ENCODE data around the gene VPS35. TPM values are rescaled to one million over a fixed set of nuclear protein-coding genes. Genes with fewer than 3 reads are reported as not detected.

Gene VPS35
- total and polyA plus RNA-seq, 2 of the 13 experiments (the other 11 are each of a cell fraction or from before 2014, with no cell fraction given), result 30.7 to 136 TPM

DNA sequence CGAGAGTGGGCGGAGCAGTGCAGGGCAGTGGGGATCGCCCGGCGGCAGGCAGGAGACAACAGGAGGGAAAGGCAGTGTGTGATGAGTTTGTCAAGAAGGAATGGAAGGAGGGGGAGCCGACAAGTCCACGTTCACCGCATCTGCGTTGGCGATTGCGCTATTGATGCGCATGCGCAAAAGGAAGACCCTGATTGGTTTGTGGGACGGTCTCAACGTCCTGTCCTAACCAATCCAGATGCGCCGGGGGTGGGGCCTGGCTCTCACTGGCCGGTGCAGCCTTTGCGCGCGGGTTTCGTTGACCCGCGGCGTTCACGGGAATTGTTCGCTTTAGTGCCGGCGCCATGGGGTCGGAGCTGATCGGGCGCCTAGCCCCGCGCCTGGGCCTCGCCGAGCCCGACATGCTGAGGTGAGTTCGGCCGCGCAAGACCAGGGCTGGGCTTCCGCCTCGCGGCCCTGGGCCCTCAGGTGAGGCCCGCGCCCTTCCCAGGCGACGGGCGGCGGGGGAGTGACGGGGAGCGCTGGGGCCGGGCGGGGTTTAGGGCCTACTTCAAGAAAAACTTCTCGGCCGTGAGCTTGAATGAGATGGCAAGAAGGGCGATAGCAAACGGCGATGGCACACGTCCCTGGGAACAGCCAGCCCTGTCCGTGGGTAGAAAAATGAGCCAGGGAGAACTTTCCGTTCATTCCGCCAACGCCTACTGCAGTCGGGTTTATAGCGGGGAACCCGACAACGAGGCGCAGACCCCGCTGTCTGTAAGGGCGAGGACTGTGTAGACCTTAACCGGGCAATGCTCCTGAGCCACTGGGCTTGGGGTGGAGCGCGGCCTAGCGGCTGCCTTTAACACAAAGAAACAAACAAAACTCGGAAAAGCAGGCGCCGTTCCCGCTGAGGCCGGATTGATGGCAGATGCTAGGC, 645 bp upstream of the VPS35 start, which contains the start of gene ORC6 (continued):
- TF ChIP-seq FOXK1 (CRISPR knock-in tag; IDR thresholded peaks at IDR 0.05; ENCODE audit: borderline replicate concordance, low read depth) (peak; percentile 14; the same call in 1 of the 2 replicates), SIX1 (CRISPR knock-in tag; IDR thresholded peaks at IDR 0.05; ENCODE audit: borderline replicate concordance) (no peak), HOXD1 (CRISPR knock-in tag; IDR thresholded peaks at IDR 0.05) (peak; percentile 31; the same call in 1 of the 2 replicates), JUN (CRISPR knock-in tag; IDR thresholded peaks at IDR 0.05) (no peak), RBM22 (optimal IDR thresholded peaks at IDR 0.05; ENCODE audit: low read length) (no peak), ZNF496 (CRISPR knock-in tag; IDR thresholded peaks at IDR 0.05; ENCODE audit: insufficient replicate concordance) (no peak), JUND (CRISPR knock-in tag; IDR thresholded peaks at IDR 0.05) (no peak), CBFB (CRISPR knock-in tag; IDR thresholded peaks at IDR 0.05) (0 out of 2 replicates have a peak, but pooled peaks have one; percentile 55), PAX8 (CRISPR knock-in tag; IDR thresholded peaks at IDR 0.05; ENCODE audit: borderline replicate concordance) (no peak; the same call in 1 of the 2 replicates), ZNF431 (CRISPR knock-in tag; IDR thresholded peaks at IDR 0.05; ENCODE audit: borderline replicate concordance, low read depth) (0 out of 2 replicates have a peak, but pooled peaks have one; percentile 43), SMARCE1 (IDR thresholded peaks at IDR 0.05; ENCODE audit: borderline replicate concordance) (no peak), TAF1 (CRISPR knock-in tag; IDR thresholded peaks at IDR 0.05) (peak; percentile 74; the same call in 1 of the 2 replicates), MIXL1 (CRISPR knock-in tag; IDR thresholded peaks at IDR 0.05) (peak; percentile 26; the same call in 1 of the 2 replicates), ZNF230 (CRISPR knock-in tag; IDR thresholded peaks at IDR 0.05) (no peak; the same call in 1 of the 2 replicates), ZNF850 (CRISPR knock-in tag; conservative IDR thresholded peaks at IDR 0.05) (no peak; the same call in 1 of the 2 replicates), DNMT1 (CRISPR knock-in tag; IDR thresholded peaks at IDR 0.05) (no peak), ZSCAN30 (CRISPR knock-in tag; IDR thresholded peaks at IDR 0.05) (no peak)
- TF ChIP-seq, protein P1, sequence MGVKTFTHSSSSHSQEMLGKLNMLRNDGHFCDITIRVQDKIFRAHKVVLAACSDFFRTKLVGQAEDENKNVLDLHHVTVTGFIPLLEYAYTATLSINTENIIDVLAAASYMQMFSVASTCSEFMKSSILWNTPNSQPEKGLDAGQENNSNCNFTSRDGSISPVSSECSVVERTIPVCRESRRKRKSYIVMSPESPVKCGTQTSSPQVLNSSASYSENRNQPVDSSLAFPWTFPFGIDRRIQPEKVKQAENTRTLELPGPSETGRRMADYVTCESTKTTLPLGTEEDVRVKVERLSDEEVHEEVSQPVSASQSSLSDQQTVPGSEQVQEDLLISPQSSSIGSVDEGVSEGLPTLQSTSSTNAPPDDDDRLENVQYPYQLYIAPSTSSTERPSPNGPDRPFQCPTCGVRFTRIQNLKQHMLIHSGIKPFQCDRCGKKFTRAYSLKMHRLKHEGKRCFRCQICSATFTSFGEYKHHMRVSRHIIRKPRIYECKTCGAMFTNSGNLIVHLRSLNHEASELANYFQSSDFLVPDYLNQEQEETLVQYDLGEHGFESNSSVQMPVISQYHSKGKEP (CRISPR knock-in tag; IDR thresholded peaks at IDR 0.05), result no peak; the same call in 1 of the 2 replicates
- TF ChIP-seq, protein P2, sequence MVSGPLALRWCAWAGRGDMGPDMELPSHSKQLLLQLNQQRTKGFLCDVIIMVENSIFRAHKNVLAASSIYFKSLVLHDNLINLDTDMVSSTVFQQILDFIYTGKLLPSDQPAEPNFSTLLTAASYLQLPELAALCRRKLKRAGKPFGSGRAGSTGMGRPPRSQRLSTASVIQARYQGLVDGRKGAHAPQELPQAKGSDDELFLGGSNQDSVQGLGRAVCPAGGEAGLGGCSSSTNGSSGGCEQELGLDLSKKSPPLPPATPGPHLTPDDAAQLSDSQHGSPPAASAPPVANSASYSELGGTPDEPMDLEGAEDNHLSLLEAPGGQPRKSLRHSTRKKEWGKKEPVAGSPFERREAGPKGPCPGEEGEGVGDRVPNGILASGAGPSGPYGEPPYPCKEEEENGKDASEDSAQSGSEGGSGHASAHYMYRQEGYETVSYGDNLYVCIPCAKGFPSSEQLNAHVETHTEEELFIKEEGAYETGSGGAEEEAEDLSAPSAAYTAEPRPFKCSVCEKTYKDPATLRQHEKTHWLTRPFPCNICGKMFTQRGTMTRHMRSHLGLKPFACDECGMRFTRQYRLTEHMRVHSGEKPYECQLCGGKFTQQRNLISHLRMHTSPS (CRISPR knock-in tag; IDR thresholded peaks at IDR 0.05; ENCODE audit: low read depth), result peak; percentile 33; the same call in 1 of the 2 replicates
- TF ChIP-seq, protein P3, sequence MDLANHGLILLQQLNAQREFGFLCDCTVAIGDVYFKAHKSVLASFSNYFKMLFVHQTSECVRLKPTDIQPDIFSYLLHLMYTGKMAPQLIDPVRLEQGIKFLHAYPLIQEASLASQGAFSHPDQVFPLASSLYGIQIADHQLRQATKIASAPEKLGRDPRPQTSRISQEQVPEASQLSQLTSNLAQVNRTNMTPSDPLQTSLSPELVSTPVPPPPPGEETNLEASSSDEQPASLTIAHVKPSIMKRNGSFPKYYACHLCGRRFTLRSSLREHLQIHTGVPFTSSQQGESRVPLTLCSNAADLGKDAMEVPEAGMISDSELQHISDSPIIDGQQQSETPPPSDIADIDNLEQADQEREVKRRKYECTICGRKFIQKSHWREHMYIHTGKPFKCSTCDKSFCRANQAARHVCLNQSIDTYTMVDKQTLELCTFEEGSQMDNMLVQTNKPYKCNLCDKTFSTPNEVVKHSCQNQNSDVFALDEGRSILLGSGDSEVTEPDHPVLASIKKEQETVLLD (CRISPR knock-in tag; IDR thresholded peaks at IDR 0.05; ENCODE audit: low read depth), result no peak; the same call in 1 of the 2 replicates
- TF ChIP-seq, protein P4, sequence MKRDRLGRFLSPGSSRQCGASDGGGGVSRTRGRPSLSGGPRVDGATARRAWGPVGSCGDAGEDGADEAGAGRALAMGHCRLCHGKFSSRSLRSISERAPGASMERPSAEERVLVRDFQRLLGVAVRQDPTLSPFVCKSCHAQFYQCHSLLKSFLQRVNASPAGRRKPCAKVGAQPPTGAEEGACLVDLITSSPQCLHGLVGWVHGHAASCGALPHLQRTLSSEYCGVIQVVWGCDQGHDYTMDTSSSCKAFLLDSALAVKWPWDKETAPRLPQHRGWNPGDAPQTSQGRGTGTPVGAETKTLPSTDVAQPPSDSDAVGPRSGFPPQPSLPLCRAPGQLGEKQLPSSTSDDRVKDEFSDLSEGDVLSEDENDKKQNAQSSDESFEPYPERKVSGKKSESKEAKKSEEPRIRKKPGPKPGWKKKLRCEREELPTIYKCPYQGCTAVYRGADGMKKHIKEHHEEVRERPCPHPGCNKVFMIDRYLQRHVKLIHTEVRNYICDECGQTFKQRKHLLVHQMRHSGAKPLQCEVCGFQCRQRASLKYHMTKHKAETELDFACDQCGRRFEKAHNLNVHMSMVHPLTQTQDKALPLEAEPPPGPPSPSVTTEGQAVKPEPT (CRISPR knock-in tag; IDR thresholded peaks at IDR 0.05; ENCODE audit: low read depth), result no peak; the same call in 1 of the 2 replicates
